GM19395 (cell line): ENCODE results near the gene SCRN2.

ENCODE experiments used
- ATAC-seq: cut with Tn5 transposase; IDR thresholded peaks from one replicate; pipeline ENCODE4 v1.9.1; 2021; ENCODE audit warnings: mild to moderate bottlenecking, moderate library complexity; ENCODE audit not compliant: unreplicated experiment

Gene SCRN2

GRCh38 chr17:47822785-47823184 is 18.3 kb downstream of the SCRN2 start:
- no peak for ATAC-seq

DNA sequence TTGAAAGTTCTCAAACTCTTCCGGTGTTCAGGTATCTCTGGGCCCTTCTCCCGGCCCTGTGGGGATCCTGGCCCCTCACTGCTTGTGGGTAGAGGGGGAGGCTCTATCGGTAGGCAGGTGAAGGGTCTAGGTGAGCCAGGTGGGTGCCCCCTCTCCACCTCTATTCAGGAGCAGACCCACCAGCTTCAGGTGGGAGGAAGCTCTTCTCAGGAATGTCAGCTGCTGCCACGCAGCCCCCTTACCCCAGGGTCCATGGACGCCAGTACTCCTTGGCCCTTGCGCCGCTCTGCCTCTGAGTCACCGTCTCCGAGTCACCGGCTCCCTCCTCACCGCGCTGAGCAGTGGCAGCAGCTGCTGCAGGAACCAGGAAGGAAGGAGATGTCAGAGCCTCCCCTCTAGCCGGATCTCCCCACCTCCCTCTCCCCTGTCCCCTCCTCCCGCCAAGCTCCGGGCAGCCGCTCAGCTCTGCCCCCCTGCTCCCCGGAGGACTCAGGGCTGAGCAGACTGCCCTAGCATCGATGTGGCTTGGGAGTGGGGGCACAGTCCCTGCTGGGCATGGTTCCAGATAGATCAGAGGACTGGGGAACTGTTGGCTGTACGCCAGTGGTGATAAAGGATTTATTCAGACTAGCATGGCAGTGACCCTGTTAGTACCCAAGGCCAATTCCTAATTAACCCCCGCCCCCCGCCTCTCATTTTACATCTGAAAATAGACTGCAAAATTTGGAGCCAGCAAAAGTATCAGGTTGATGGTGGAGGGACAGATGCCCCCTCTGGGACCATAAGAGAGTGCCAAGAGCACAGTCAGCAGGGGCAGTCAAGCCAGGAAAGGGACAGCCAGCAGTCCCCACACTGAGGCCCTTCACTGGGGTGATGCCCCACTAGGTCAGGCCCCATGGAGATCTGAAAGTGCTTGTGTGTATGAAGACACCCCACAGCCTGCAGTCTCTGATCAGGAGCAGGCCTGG is 19.4 kb downstream of the SCRN2 start, which contains the start of gene OSBPL7:
OSBPL7 (minus strand) TSS at position 371 of the 968 bp plus-strand sequence. CDS start 1,516 bp downstream, outside the sequence.
- ATAC-seq, result peak; percentile 70

- no peak for ATAC-seq
Measured at GRCh38 chr17:47821031-47821423, 20.0 kb downstream of the SCRN2 start.

DNA sequence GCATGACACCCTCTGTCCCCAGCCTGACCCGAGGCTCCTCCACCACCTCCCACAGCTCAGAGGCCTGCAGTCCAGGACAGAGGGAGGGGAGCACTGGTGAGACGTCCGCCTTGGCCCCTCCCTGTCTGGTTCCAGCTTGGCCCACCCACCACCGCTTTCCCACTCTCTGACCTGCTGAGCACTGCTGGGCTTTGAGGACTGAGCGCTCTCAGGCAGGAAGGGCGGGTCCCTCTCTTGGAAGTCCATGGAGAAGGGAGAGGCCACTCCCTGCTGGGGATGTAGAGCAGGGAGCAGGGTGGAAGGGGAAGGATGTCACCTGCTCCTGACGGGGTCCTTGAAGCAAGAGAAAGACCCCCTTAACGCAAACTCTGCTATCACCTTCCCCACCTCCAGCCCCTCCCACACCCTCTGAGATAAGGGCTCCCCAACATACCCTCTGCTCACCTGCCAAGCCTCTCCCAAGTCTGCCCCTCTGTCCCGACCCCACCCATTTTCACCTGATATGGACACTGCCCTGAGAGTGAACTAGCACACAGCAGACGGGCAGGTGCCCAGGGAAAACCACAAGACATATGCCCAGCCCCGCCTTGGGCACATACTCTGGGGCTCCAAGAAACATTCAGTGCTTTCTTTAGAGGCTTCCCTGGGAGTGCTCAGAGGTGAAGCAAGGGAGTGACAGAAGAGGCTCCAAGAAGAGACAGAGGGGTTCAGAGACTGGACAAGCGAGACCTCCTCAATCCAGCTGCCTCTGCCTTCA is 20.9 kb downstream of the SCRN2 start:
- ATAC-seq, result no peak

DNA sequence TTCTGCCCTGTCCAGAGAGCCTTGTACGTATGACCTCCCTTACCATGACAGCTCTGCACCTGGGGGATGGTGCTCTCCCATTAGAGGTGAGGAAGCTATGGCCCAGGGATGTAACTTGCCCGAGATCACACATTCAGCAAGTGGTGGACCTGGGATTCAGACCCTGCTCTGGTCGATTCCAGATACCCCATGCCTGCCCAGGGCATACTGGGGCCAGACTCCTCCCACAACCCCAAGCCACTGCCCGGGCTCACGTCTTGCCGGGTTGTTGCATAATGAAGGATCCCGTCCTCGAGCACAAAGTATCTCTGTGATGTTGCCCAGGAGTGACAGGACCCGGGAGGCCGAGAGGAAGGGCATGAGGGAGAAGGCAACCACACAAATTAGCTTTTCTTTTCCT is 21.6 kb downstream of the SCRN2 start:
- ATAC-seq, result no peak

GRCh38 chr17:47818002-47818695 is 22.9 kb downstream of the SCRN2 start:
- no peak for ATAC-seq

DNA sequence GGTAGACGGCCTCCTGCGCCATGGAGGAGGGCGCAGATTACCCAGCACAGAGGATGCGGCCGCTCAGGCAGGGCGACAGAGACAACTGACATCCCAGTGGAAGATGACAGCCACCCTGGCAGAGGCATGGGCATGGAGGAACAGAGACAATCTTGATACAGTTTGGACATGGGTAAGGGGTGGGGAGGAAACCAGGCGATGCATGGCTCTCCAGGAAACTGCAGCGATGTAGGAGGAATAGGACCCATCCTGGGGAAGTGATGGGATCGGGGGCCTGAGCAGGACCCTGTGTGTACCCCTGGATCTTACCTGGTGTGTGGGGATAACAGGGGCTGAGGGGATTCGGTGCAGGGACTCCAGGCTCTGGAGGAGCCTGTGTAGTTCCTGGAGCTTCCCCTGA is 24.1 kb downstream of the SCRN2 start:
- no peak for ATAC-seq

- no peak for ATAC-seq
Measured at GRCh38 chr17:47816111-47816735, 24.9 kb downstream of the SCRN2 start.

- ATAC-seq, result no peak
Measured at GRCh38 chr17:47815106-47815918, 25.8 kb downstream of the SCRN2 start.

- no peak for ATAC-seq
Measured at GRCh38 chr17:47813512-47814031, 27.5 kb downstream of the SCRN2 start.

- ATAC-seq, result no peak
Measured at GRCh38 chr17:47813077-47813476, 28.0 kb downstream of the SCRN2 start.

GRCh38 chr17:47812146-47812920 is 28.7 kb downstream of the SCRN2 start:
- no peak for ATAC-seq

GRCh38 chr17:47811709-47812108 is 29.4 kb downstream of the SCRN2 start:
- no peak for ATAC-seq

DNA sequence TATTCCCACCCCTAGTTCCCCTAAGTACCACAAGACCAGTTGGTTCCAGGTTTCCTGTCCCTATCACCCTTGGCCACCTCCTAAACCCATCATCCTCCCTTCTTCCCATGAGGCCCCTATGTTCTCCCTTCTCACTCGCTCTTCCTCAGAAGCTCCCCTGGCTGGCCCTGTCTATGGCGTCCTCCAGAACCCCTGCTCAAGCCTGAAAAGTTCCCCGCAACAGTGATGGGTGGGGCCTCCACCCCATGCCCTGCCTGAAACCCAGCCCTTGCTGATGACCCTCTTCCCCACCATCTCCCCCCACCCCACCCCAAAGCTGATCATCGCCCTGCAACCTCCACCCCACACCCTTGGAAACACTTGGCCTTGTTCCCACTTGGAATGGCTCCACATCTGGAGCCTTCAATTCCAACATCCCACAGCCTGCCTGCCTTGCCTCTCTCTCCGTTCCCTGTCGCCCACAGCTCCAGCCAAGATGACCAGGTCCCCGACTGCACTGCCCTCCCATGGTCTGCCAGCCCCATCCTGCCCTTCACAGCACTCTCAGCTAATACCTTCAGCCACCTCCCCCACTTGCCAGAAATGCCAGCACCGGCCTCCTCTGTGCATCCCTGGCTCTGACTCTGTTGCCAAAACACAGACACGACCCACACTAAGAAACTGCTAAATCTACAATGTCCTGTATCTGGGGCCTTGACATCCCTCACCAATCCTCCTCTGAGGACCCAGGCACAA is 30.0 kb downstream of the SCRN2 start:
- no peak for ATAC-seq

- no peak for ATAC-seq
Measured at GRCh38 chr17:47810200-47810821, 30.8 kb downstream of the SCRN2 start.

DNA sequence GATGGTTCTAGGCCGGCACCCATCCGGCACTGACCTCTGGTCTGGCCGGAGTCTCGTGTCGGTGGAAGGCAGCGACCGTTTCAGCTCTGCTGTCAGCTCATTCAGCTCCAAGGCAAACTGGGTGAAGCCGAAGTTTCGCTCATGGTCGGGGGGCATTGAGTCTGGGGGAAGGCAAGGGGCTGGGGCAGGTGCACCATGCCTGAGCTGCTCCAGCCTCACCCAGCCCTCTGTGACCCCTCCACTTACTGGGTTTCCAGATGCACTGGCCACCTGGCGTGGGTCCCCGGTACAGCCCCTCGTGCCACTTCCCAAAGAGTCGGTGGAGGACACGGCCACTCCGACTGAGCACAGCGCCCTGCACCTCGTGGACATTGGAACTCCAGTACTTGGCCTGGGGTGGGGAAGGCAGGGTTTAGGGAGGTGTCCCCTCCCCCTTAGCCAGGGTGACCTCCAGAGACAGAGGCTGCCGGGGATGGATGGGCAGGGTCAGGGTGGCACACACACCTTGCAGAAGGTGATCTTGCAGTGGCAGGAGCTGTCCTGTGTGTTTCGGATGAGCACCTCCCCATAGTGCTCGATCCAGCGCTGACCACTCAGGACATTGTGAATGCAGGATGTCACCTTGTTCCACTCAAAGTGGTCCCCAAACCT is 32.1 kb downstream of the SCRN2 start:
- no peak for ATAC-seq
